Adrenal gland (tissue), 12 donors: ENCODE data around the gene PRKCE. TPM values are rescaled to one million over a fixed set of nuclear protein-coding genes. Genes with fewer than 3 reads are reported as not detected.

Experiments used
- DNase-seq, 7 donors: peaks; one replicate each; pipeline ENCODE4 v3.0.0-alpha.2; 2019 to 2020
- H3K27ac ChIP-seq, 5 donors: fragments of 200-600 bp; sonication (generic) in 4 of 5; 1 replicate in 3 of 5; 2 replicates in 2 of 5; pipeline versions ENCODE4 v1.5.1 to v1.8.0; 2016 to 2020; ENCODE audit warnings: mild to moderate bottlenecking in 1 of 5
- H3K27me3 ChIP-seq: fragments of 200-600 bp; 2 replicates; pipeline ENCODE4 v1.8.0; 2021
- H3K36me3 ChIP-seq, 2 donors: fragments of 200-600 bp; replicated peaks in 1 of 2; 1 replicate in 1 of 2; 2 replicates in 1 of 2; pipeline versions ENCODE4 v1.5.1 to v1.8.0; 2018 to 2022
- H3K4me1 ChIP-seq, 2 donors: fragments of 200-600 bp; replicated peaks in 1 of 2; 1 replicate in 1 of 2; 2 replicates in 1 of 2; pipeline versions ENCODE4 v1.5.1 to v1.8.0; 2018 to 2021
- H3K4me3 ChIP-seq, 4 donors: fragments of 200-600 bp; sonication (generic) in 3 of 4; one replicate each; pipeline ENCODE4 v1.5.1; 2016 to 2018
- H3K9me3 ChIP-seq, 3 donors: fragments of 200-600 bp; sonication (generic) in 1 of 3; replicated peaks in 1 of 3; 1 replicate in 2 of 3; 2 replicates in 1 of 3; pipeline versions ENCODE4 v1.5.1 to v1.8.0; 2016 to 2021
- CTCF ChIP-seq, 6 experiments: fragments of 450-650 bp in 4 of 6; fragments of 200-600 bp in 2 of 6; sonication (generic) in 1 of 6; IDR thresholded peaks; 1 replicate in 5 of 6; 2 replicates in 1 of 6; pipeline versions ENCODE4 v1.5.1 to v1.8.0; 2016 to 2021; ENCODE audit warnings: antibody characterized with exemption in 6 of 6, mild to moderate bottlenecking in 2 of 6, moderate library complexity in 1 of 6
- POLR2A ChIP-seq, 2 donors: fragments of 450-650 bp; IDR thresholded peaks; one replicate each; pipeline ENCODE4 v1.6.1; 2017; ENCODE audit warnings: antibody characterized with exemption in 2 of 2, mild to moderate bottlenecking in 2 of 2, moderate library complexity in 1 of 2
- WGBS, 4 donors: extraction: QIAGEN DNeasy Blood & Tissue Kit in 2 of 4; methylation state at CpG; one replicate each; pipeline versions ENCODE4 v1.1.5 to v1.1.7; 2013 to 2017; 5-methylcytosine and 5-hydroxymethylcytosine counted together
- intact Hi-C, 2 donors: fragments of 100-400 bp; cut with DNase I; formaldehyde crosslinking; loops; one replicate each; pipeline versions ENCODE4 v1.14.1 to v1.15.0; 2022 to 2023
- polyA plus RNA-seq, 3 donors: library from polyadenylated mRNA; stranded (reverse); fragments of 200-250 nt in 2 of 3; fragments of 350-450 nt in 1 of 3; fragmentation: Illumina TruSeq in 1 of 3; extraction: RNeasy Lipid Tissue Mini Kit (QIAGEN cat#74804) in 1 of 3; gene quantifications; one replicate each; pipeline ENCODE4 v1.2.3, GENCODE V29; 2013 to 2014
- total RNA-seq, 9 donors: library from RNA; depleted of rRNA in 4 of 9; stranded (reverse); fragments of >200 nt in 4 of 9; fragments of 120-200 nt in 1 of 9; fragmentation: NEBNext Ultra II Directional in 1 of 9; extraction: Animal tissue kit (Norgen Biotek cat#: 25700) in 1 of 9; gene quantifications; one replicate each; pipeline versions ENCODE4 v1.1.0 to v1.2.4, GENCODE V29; 2013 to 2023
- donor health status: healthy with polysubstance abuse.
- donor health status: Bipolar disorder and iron deficiency.
- donor health status: DM: yes; HTN: yes; CAD: no.
- donor health status: DM: no; HTN: no; CAD: no.
- donor health status: DM: no; HTN: no; CAD: no.
- donor health status: DM: yes; HTN: yes; CAD: no.

PRKCE gene
- total and polyA plus RNA-seq, 12 donors = 1.9 to 19.2 (median 8.0) TPM

GRCh38 chr2:45626387-45627221 is 24.9 kb upstream of the PRKCE start:
- WGBS, 4 donors = 58 to 82% (median 78%) methylated on average over 8 of the region's 8 CpGs
- H3K36me3 ChIP-seq = no peaks in the 10 kb centered on the region
- no peaks in the 10 kb centered on the region for H3K4me1 ChIP-seq
- intact Hi-C loops = no loop called here
- H3K27me3 ChIP-seq = no peaks in the 10 kb centered on the region
- no peak overlapping the region for H3K27ac ChIP-seq
- no peaks in the 10 kb centered on the region for H3K9me3 ChIP-seq
- no peak overlapping the region for H3K4me3 ChIP-seq
- DNase-seq = no peak
- TF ChIP-seq POLR2A (IDR thresholded peaks at IDR 0.05) = no peak
- no peak for TF ChIP-seq CTCF (IDR thresholded peaks at IDR 0.05)

GRCh38 chr2:45627911-45628310 is 23.6 kb upstream of the PRKCE start:
- intact Hi-C loops = no loop called here
- DNase-seq = no peak
- Histone ChIP-seq H3K27me3 (no peaks in the 10 kb centered on the region), H3K9me3 (no peaks in the 10 kb centered on the region), H3K27ac (no peak overlapping the region), H3K36me3 (no peaks in the 10 kb centered on the region), H3K4me1 (no peaks in the 10 kb centered on the region), H3K4me3 (no peak overlapping the region)
- 78 to 94% (median 89%) methylated on average over 1 of the region's 1 CpG for WGBS, 4 donors
- TF ChIP-seq POLR2A (IDR thresholded peaks at IDR 0.05) (no peak), CTCF (IDR thresholded peaks at IDR 0.05) (no peak)

GRCh38 chr2:45629971-45630370 is 21.5 kb upstream of the PRKCE start:
- Histone ChIP-seq H3K36me3 (no peaks in the 10 kb centered on the region), H3K9me3 (no peaks in the 10 kb centered on the region), H3K4me1 (no peaks in the 10 kb centered on the region), H3K27me3 (no peaks in the 10 kb centered on the region), H3K4me3 (no peak overlapping the region), H3K27ac (no peak overlapping the region)
- no peak for DNase-seq
- no peak for TF ChIP-seq CTCF (IDR thresholded peaks at IDR 0.05)
- TF ChIP-seq POLR2A (IDR thresholded peaks at IDR 0.05) = no peak
- 67 to 98% (median 80%) methylated on average over 1 of the region's 1 CpG for WGBS, 4 donors
- intact Hi-C loops = no loop called here

- TF ChIP-seq CTCF (IDR thresholded peaks at IDR 0.05) = no peak
- no peak for TF ChIP-seq POLR2A (IDR thresholded peaks at IDR 0.05)
- H3K9me3 ChIP-seq = no peaks in the 10 kb centered on the region
- H3K4me3 ChIP-seq = no peak overlapping the region
- intact Hi-C loops = no loop called here
- no peaks in the 10 kb centered on the region for H3K4me1 ChIP-seq
- H3K36me3 ChIP-seq = no peaks in the 10 kb centered on the region
- DNase-seq = no peak
- WGBS, 4 donors = 87 to 97% (median 93%) methylated on average over 3 of the region's 3 CpGs
- H3K27ac ChIP-seq = no peak overlapping the region
- H3K27me3 ChIP-seq = no peaks in the 10 kb centered on the region
These were observed 20.2 kb upstream of the PRKCE start for GRCh38 chr2:45631319-45631718.
